IPS-20b (cell line): Measurements from ENCODE around the gene SLC9A7.

Source experiments
- H3K27ac ChIP-seq: one replicate; pipeline ENCODE4 v1.5.1; 2013; ENCODE audit warnings: low read length
- H3K27me3 ChIP-seq: 2 replicates; pipeline ENCODE4 v1.6.1; 2013; ENCODE audit warnings: mild to moderate bottlenecking, low read length, inconsistent platforms; ENCODE audit not compliant: insufficient read depth
- H3K36me3 ChIP-seq: 2 replicates; pipeline ENCODE4 v1.6.1; 2013; ENCODE audit warnings: low read depth, mild to moderate bottlenecking, inconsistent platforms, low read length, moderate library complexity; ENCODE audit not compliant: insufficient read depth
- H3K4me1 ChIP-seq: 2 replicates; pipeline ENCODE4 v1.6.1; 2013; ENCODE audit warnings: mild to moderate bottlenecking, control low read depth, inconsistent platforms, low read length, moderate library complexity; ENCODE audit not compliant: insufficient read depth
- H3K4me3 ChIP-seq: 2 replicates; pipeline ENCODE4 v1.5.1; 2013; ENCODE audit warnings: mild to moderate bottlenecking, low read length, inconsistent platforms
- H3K9ac ChIP-seq: 2 replicates; pipeline ENCODE4 v1.6.1; 2013; ENCODE audit warnings: low read depth, mild to moderate bottlenecking, inconsistent platforms, low read length, moderate library complexity
- H3K9me3 ChIP-seq: 2 replicates; pipeline ENCODE4 v1.6.1; 2013; ENCODE audit warnings: mild to moderate bottlenecking, low read depth, low read length, inconsistent platforms; ENCODE audit not compliant: insufficient read depth

SLC9A7 gene

DNA sequence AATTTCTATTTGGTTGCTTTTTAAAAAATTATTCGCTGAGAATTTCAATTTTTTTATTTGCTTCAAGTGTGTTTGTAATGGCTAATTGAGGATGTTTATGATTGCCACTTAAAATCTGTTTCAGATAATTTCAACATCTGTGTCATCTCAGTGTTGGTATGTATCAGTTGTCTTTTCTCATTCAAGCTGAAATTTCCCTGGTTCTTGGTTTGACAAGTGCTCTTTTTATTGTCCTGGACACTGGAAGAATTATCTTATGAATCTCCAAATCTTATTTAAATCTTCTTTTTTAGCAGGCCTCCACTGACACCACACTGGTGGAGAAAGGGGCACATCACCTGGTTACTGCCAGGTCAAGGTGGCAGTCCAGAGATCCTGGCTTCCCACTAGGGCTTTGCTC is 163.8 kb downstream of the SLC9A7 start:
- H3K4me3 ChIP-seq: no peak overlapping the region
- no peaks in the 10 kb centered on the region for H3K36me3 ChIP-seq
- H3K9me3 ChIP-seq: no peaks in the 10 kb centered on the region
- no peak overlapping the region for H3K27ac ChIP-seq
- no peaks in the 10 kb centered on the region for H3K27me3 ChIP-seq
- no peak overlapping the region for H3K9ac ChIP-seq
- peaks cover 3% of the 10 kb centered on the region; the same call in 1 of the 2 replicates for H3K4me1 ChIP-seq

DNA sequence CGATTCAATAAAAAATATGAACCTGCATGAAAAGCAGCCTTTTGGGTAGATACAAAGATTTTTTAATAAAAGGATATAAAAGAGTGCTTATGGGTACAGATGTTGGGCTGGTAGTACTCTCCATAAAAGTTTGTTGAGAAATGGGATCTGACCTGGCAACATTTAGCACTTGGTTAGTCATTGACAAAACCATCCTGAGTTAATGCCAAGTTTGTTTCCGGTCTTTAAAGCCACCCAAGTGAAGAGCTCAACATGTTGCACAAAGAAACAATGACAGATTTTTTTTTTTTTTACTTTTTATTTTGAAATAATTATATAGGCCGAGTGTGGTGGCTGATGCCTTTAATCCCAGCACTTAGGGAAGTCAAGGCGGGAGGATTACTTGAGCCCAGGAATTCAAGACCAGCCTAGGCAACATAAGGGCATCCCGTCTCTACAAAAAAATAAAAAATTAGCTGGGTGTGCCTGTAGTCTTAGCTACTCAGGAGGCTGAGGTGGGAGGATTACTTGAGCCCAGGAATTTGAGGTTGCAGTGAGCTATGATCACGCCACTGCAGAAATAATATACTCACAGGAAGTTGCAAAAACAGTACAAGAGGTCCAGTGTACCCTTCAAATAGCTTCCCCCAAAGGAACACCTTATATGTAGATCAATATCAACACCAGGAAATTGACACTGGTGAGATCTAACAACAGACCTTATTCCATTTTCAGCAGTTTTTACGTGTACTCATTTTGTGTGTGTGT is 168.8 kb downstream of the SLC9A7 start:
- no peak overlapping the region for H3K27ac ChIP-seq

GRCh38 chrX:46588263-46588662 is 170.7 kb downstream of the SLC9A7 start:
- Histone ChIP-seq H3K4me3 (peak overlapping the region; percentile 51; the same call in 1 of the 2 replicates), H3K27ac (no peak overlapping the region), H3K27me3 (no peaks in the 10 kb centered on the region), H3K36me3 (no peaks in the 10 kb centered on the region), H3K9me3 (no peaks in the 10 kb centered on the region), H3K9ac (peak overlapping the region; percentile 24; the same call in 1 of the 2 replicates), H3K4me1 (peaks cover 16% of the 10 kb centered on the region; the same call in 1 of the 2 replicates)

More for the DNA sequence above, 168.8 kb downstream of the SLC9A7 start:
- Histone ChIP-seq H3K4me1 (peaks cover 16% of the 10 kb centered on the region; the same call in 1 of the 2 replicates), H3K9me3 (no peaks in the 10 kb centered on the region), H3K36me3 (no peaks in the 10 kb centered on the region), H3K27me3 (no peaks in the 10 kb centered on the region), H3K9ac (no peak overlapping the region), H3K4me3 (no peak overlapping the region)

- Histone ChIP-seq H3K9me3 (no peaks in the 10 kb centered on the region), H3K27me3 (no peaks in the 10 kb centered on the region), H3K27ac (no peak overlapping the region), H3K9ac (peak overlapping the region; percentile 24; the same call in 1 of the 2 replicates), H3K4me3 (peak overlapping the region; percentile 51; the same call in 1 of the 2 replicates), H3K36me3 (no peaks in the 10 kb centered on the region), H3K4me1 (peaks cover 20% of the 10 kb centered on the region; the same call in 1 of the 2 replicates)
Measured at GRCh38 chrX:46587753-46588171, 171.2 kb downstream of the SLC9A7 start.

DNA sequence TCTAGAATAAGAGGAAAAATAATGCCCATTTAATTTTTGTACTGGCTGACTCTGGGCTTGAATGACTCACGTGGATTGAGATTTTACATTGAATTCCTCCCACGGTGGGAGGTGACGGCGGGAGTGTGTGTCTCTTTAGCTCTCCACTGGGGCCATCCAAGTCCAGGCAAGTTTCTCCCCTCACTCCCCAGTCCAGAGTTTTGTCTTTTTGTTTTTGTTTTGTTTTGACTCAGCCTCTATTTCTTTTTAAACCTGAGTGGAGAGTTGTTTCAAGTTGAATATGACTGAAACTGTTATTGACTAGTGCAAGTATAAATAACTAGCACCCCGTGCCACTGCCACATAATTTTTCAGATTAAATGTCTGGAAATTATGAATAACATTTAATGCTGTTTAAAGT is 171.8 kb downstream of the SLC9A7 start:
- no peak overlapping the region for H3K9ac ChIP-seq

DNA sequence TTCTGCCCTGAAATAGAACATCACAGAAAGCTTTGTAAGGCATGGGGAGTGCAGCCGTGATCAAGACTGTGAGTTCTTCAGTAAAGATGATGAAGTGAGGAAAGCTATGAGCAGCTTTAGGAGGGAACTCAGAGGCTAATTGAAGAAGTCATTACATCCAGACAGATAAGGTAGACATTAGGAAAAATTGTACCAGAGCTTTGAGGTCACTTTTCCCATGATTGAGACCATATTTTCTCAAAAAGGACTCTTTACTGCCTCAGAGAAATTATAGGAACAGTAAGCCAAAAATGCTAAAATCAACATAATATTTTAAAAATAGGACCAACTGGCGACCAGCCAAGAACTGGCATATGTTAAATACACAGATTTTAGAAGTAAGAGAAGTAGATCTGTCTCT is 174.2 kb downstream of the SLC9A7 start:
- peaks cover 26% of the 10 kb centered on the region; the same call in 1 of the 2 replicates for H3K4me1 ChIP-seq
- no peak overlapping the region for H3K9ac ChIP-seq
- H3K9me3 ChIP-seq: no peaks in the 10 kb centered on the region
- no peaks in the 10 kb centered on the region for H3K27me3 ChIP-seq
- H3K4me3 ChIP-seq: no peak overlapping the region
- H3K27ac ChIP-seq: no peak overlapping the region
- H3K36me3 ChIP-seq: no peaks in the 10 kb centered on the region; the same call in 1 of the 2 replicates

More for the DNA sequence above, 171.8 kb downstream of the SLC9A7 start:
- Histone ChIP-seq H3K4me3 (peak overlapping the region; percentile 51; the same call in 1 of the 2 replicates), H3K27ac (no peak overlapping the region), H3K9me3 (no peaks in the 10 kb centered on the region), H3K27me3 (no peaks in the 10 kb centered on the region), H3K4me1 (peaks cover 26% of the 10 kb centered on the region; the same call in 1 of the 2 replicates), H3K36me3 (no peaks in the 10 kb centered on the region)

- Histone ChIP-seq H3K27ac (no peak overlapping the region), H3K27me3 (no peaks in the 10 kb centered on the region), H3K36me3 (peaks cover 5% of the 10 kb centered on the region; the same call in 1 of the 2 replicates), H3K9ac (no peak overlapping the region), H3K4me3 (no peak overlapping the region), H3K4me1 (peaks cover 20% of the 10 kb centered on the region; the same call in 1 of the 2 replicates), H3K9me3 (no peaks in the 10 kb centered on the region)
Measured at GRCh38 chrX:46582966-46583365, 176.0 kb downstream of the SLC9A7 start.

DNA sequence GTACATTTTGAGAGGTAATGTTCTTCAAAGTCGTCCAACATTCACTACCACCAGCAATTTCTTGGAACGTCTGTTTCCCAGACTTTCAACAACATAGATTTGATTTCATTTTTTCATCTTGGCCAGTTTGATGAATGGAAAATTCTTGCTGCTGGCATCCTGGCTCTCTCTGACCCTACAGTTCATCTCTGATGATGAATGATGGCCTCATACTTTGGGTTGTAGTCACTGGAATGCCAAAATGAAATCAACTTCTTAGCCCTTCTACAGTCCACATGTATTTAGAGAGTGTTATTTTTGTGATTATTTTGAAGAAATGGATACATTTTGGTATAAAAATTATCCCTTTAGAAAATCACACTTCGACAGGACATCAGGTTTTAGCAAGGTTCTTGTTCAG is 176.6 kb downstream of the SLC9A7 start:
- no peak overlapping the region; the same call in 1 of the 2 replicates for H3K4me3 ChIP-seq
- H3K27me3 ChIP-seq: no peaks in the 10 kb centered on the region
- H3K9me3 ChIP-seq: no peaks in the 10 kb centered on the region
- H3K9ac ChIP-seq: no peak overlapping the region
- H3K36me3 ChIP-seq: peaks cover 5% of the 10 kb centered on the region; the same call in 1 of the 2 replicates
- H3K4me1 ChIP-seq: peaks cover 17% of the 10 kb centered on the region; the same call in 1 of the 2 replicates
- H3K27ac ChIP-seq: no peak overlapping the region

DNA sequence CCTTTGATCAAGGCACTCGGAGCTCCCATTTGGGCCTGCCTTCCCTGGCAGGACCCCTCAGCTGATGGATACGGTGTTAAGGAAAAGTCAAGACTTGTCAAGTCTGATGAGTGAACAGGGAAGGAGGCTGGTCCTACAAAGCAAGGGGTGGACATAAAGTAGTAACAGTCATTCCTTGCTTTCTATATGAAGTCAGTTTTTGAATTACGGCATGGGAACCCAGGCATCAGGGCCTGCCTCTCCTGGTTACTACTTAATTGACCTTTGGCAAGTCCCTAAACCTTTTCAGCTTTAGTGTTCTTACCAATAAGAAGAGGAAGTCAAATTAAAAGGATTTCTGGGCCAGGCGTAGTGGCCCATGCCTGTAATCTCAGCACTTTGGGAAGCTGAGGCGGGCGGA is 178.3 kb downstream of the SLC9A7 start:
- Histone ChIP-seq H3K27me3 (peaks cover 6% of the 10 kb centered on the region; the same call in 1 of the 2 replicates), H3K9me3 (no peaks in the 10 kb centered on the region), H3K4me1 (peaks cover 11% of the 10 kb centered on the region; the same call in 1 of the 2 replicates), H3K27ac (no peak overlapping the region), H3K4me3 (no peak overlapping the region), H3K36me3 (peaks cover 5% of the 10 kb centered on the region; the same call in 1 of the 2 replicates), H3K9ac (no peak overlapping the region)

DNA sequence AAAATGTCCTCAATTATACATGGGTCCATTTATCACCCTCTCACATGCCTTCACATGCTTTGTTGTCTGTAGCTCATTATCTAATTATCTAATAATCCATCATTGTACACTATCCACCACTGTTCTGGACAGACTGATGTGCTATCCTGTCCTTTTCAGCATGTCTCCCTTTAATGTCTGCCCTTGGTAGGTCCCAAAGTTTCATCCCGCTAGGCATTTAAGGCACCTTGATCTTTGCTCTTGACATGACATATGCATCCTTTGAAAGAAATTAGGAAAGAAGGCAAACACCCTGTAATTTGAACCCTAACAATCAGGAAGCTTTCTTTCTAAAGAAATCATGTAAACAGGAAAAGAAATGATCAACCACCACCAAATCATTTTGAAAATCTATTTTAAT is 179.7 kb downstream of the SLC9A7 start:
- Histone ChIP-seq H3K9me3 (no peaks in the 10 kb centered on the region), H3K27ac (no peak overlapping the region), H3K9ac (no peak overlapping the region), H3K36me3 (peaks cover 5% of the 10 kb centered on the region; the same call in 1 of the 2 replicates), H3K4me1 (peaks cover 11% of the 10 kb centered on the region; the same call in 1 of the 2 replicates), H3K27me3 (peaks cover 18% of the 10 kb centered on the region; the same call in 1 of the 2 replicates), H3K4me3 (no peak overlapping the region)

DNA sequence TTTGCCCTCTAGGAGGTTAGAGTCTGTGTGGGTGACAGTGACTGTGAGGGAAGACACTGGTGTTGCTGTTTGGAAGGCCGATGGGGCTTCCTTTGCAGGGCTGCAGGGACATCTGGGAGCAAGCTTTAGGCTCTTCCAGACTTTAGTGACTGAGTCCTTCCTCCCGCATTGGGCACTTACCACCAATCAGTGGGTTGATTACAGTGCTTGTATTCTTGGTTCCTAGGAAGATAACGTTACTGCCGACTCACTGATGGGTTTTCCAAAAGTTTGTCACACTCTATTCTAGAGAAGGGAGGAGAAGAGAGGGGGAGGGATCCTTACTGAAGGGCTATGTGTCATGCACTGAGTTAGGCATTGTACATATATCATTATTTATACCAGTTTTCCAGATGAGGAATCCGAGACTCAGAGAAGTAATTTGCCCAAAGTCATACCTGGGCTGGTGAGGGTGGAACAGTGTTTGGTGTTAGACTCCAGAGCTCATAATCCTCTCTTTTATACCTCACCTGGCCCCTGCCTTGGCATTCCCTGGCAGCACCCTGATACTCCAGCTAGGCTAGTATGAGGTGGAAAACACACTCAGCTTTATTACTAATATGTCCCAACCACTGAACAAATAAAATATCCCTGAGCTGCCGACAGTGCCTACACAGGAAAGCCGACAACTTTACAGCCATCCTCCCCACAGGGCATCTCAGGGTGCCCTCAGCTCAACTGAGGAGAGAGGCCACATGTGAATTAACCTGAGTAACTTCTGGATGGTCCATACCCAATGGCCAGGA is 181.5 kb downstream of the SLC9A7 start:
- H3K27me3 ChIP-seq: peaks cover 18% of the 10 kb centered on the region; the same call in 1 of the 2 replicates
- H3K36me3 ChIP-seq: peaks cover 5% of the 10 kb centered on the region; the same call in 1 of the 2 replicates
- peak overlapping the region; percentile 89; the same call in 1 of the 2 replicates for H3K4me3 ChIP-seq
- H3K4me1 ChIP-seq: peaks cover 3% of the 10 kb centered on the region; the same call in 1 of the 2 replicates
- H3K9ac ChIP-seq: no peak overlapping the region
- H3K27ac ChIP-seq: no peak overlapping the region
- no peaks in the 10 kb centered on the region for H3K9me3 ChIP-seq
